GM21423 (cell line): ENCODE results near the gene SIGLEC12.
"Not testable (repeated sequence)": the region's sequence is repeated elsewhere in the genome, so short reads cannot be mapped to it uniquely, and the experiment has no call there.

Experiments used
- ATAC-seq: cut with Tn5 transposase; IDR thresholded peaks from one replicate; pipeline ENCODE4 v1.9.1; 2021; ENCODE audit warnings: mild to moderate bottlenecking, moderate library complexity; ENCODE audit not compliant: unreplicated experiment

The SIGLEC12 gene

GRCh38 chr19:51485960-51486660 is 15.5 kb downstream of the SIGLEC12 start:
- ATAC-seq, result no peak

- no peak for ATAC-seq
These were observed 21.0 kb downstream of the SIGLEC12 start for GRCh38 chr19:51480590-51480989.

GRCh38 chr19:51479531-51480331 is 21.9 kb downstream of the SIGLEC12 start:
- no peak for ATAC-seq

- no peak for ATAC-seq
These were observed 23.0 kb downstream of the SIGLEC12 start, which contains the start of gene CEACAM18 for GRCh38 chr19:51478381-51479234. CEACAM18 (plus strand) TSS chr19:51478539.

- ATAC-seq, result no peak
These were observed 24.3 kb downstream of the SIGLEC12 start for GRCh38 chr19:51477344-51477743.

GRCh38 chr19:51476164-51476563 is 25.4 kb downstream of the SIGLEC12 start:
- no peak for ATAC-seq

GRCh38 chr19:51473009-51473707 is 28.4 kb downstream of the SIGLEC12 start:
- ATAC-seq, result no peak

- no peak for ATAC-seq
These were observed 29.0 kb downstream of the SIGLEC12 start for GRCh38 chr19:51472607-51473006.

GRCh38 chr19:51471527-51471926 is 30.1 kb downstream of the SIGLEC12 start:
- no peak for ATAC-seq

- no peak for ATAC-seq
These were observed 30.6 kb downstream of the SIGLEC12 start for GRCh38 chr19:51470966-51471365.

GRCh38 chr19:51469629-51470028 is 32.0 kb downstream of the SIGLEC12 start:
- no peak for ATAC-seq

- ATAC-seq, result no peak
These were observed 32.4 kb downstream of the SIGLEC12 start for GRCh38 chr19:51469162-51469561.

- no peak for ATAC-seq
These were observed 33.1 kb downstream of the SIGLEC12 start for GRCh38 chr19:51468545-51468920.

GRCh38 chr19:51467864-51468544 is 33.6 kb downstream of the SIGLEC12 start:
- ATAC-seq, result no peak

- ATAC-seq, result no peak
These were observed 34.9 kb downstream of the SIGLEC12 start for GRCh38 chr19:51466723-51467122.

GRCh38 chr19:51463976-51464581 is 37.5 kb downstream of the SIGLEC12 start:
- not testable (repeated sequence) for ATAC-seq

- ATAC-seq, result no peak
These were observed 38.9 kb downstream of the SIGLEC12 start for GRCh38 chr19:51462681-51463080.

GRCh38 chr19:51462276-51462675 is 39.3 kb downstream of the SIGLEC12 start:
- no peak for ATAC-seq

- no peak for ATAC-seq
These were observed 39.9 kb downstream of the SIGLEC12 start for GRCh38 chr19:51461723-51462161.
